ENCODE results near the gene CLEC4E. TPM values are rescaled to one million over a fixed set of nuclear protein-coding genes. Genes with fewer than 3 reads are reported as not detected.

Gene CLEC4E
- total RNA-seq, 1 donor from 2014 or later: 40.4 TPM

DNA sequence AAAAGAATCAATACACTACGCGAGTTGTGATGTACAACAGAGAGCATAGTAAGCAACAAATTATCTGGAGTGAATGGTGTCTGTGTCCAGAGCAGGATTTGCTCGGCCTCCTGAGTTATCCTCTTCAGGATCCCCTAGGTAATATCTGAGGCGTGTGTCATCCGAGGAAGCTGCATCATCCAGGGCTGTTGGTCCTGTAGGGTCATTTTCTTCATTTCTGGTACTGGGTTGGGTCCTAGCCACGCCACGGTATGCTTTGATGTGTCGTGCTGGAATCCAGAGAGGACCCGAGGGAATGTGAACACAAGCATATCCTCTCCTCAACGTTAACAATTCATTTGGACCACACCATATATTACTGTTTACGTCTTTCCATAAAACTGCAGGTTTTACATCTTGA is 19.0 kb upstream of the CLEC4E start:
- H3K4me3 ChIP-seq (ENCODE audit: low read depth, low read length): no peak overlapping the region
- no peaks in the 10 kb centered on the region for H3K27me3 ChIP-seq (ENCODE audit: control insufficient read depth, insufficient read depth, low read length)
- H3K36me3 ChIP-seq (ENCODE audit: control insufficient read depth, insufficient read depth, low read length): no peaks in the 10 kb centered on the region
- TF ChIP-seq, protein P1, sequence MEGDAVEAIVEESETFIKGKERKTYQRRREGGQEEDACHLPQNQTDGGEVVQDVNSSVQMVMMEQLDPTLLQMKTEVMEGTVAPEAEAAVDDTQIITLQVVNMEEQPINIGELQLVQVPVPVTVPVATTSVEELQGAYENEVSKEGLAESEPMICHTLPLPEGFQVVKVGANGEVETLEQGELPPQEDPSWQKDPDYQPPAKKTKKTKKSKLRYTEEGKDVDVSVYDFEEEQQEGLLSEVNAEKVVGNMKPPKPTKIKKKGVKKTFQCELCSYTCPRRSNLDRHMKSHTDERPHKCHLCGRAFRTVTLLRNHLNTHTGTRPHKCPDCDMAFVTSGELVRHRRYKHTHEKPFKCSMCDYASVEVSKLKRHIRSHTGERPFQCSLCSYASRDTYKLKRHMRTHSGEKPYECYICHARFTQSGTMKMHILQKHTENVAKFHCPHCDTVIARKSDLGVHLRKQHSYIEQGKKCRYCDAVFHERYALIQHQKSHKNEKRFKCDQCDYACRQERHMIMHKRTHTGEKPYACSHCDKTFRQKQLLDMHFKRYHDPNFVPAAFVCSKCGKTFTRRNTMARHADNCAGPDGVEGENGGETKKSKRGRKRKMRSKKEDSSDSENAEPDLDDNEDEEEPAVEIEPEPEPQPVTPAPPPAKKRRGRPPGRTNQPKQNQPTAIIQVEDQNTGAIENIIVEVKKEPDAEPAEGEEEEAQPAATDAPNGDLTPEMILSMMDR (IDR thresholded peaks at IDR 0.05; ENCODE audit: insufficient read depth, low read length, poor library complexity, severe bottlenecking): no peak
- DNase-seq (ENCODE audit: low read depth): no peak

DNA sequence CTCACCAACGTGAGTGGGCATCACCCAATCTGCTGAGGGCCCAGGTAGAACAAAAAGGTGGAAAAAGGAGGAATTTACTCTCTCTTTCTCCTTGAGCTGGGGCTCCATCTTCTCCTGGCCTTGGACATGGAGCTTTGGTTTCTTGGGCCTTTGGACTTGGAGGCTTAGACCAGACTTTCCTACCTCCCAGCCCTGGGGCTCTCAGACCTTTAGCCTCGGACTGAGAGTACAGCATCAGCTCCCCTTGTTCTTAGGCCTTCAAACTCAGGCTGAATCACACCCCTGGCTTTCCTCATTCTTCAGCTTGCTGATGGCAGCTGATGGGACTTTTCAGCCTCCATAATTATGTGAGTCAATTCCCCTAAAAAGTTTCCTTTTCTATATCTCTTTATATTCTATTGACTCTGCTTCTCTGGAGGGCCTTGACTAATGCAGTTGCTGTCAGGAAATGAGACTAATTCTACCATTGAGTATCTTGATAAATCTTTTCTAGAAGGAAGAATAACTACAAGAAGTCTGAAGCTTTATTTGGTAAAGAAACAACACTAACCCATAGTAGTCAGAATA is 15.9 kb upstream of the CLEC4E start:
- DNase-seq (ENCODE audit: low read depth): no peak
- TF ChIP-seq, protein P1 (IDR thresholded peaks at IDR 0.05; ENCODE audit: insufficient read depth, low read length, poor library complexity, severe bottlenecking): no peak
- Histone ChIP-seq H3K27me3 (ENCODE audit: control insufficient read depth, insufficient read depth, low read length) (no peaks in the 10 kb centered on the region), H3K36me3 (ENCODE audit: control insufficient read depth, insufficient read depth, low read length) (no peaks in the 10 kb centered on the region), H3K4me3 (ENCODE audit: low read depth, low read length) (no peak overlapping the region)

DNA sequence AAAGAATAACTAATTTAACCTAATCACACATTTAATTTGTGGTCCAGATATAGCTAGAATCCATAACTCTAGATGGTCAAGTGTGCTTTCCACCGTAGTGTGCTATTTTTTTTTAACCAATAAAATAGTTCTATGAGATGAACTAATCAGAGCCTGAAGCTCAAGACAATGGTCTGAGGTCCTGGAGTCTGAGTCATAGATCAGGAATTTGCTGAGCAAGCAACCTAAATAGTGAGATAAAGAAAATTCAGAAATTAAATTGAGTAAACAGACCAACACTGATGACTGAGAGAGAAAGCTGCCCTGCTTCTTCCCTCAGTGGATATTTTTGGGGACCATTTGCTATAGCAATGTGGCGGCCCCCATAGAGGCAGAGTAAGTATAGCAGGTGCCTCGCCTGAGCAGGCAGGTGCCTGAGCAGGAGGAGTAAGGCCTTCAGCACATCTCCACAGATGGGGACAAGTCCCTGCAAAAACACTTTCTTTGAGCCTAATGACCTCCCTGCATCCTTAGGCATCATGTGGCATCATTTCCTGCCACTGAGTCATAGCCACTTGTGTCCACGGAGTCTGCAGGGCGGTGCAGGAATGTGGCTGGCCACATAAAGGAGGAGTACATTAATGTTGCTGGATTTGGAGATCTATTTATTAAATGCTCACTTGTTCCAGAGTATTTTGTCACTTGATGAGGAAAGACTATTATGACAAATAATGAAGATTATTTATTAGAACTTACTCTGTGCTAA is 13.9 kb upstream of the CLEC4E start:
- H3K4me3 ChIP-seq (ENCODE audit: low read depth, low read length): no peak overlapping the region
- no peaks in the 10 kb centered on the region for H3K36me3 ChIP-seq (ENCODE audit: control insufficient read depth, insufficient read depth, low read length)
- TF ChIP-seq, protein P1 (IDR thresholded peaks at IDR 0.05; ENCODE audit: insufficient read depth, low read length, poor library complexity, severe bottlenecking): no peak
- no peaks in the 10 kb centered on the region for H3K27me3 ChIP-seq (ENCODE audit: control insufficient read depth, insufficient read depth, low read length)
- DNase-seq (ENCODE audit: low read depth): no peak

DNA sequence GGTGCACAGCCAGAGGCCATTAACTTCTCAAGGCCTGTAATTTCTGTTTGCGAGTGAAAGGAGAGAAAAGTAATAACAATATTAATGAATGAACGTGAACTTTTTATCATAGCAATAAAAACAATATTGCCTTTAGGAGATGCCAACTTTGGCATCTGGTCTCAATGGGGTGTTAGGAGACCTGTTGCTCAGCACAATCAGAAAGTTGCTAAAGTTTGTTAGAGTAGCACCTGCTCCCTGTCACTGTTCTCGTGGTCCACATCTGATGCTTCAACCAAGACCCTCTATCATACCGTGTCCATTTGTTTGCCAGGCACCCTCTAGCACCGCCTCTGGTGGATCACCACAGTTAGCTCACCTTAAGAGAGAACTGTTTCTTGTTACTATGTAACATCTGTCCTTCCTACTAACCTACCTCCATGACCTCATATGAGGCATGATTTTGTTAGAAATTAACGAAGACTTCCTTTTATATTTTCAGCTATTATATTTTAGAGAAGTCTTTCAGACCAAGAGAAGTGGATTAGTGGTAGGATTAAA is 12.5 kb upstream of the CLEC4E start:
- Histone ChIP-seq H3K36me3 (ENCODE audit: control insufficient read depth, insufficient read depth, low read length) (no peaks in the 10 kb centered on the region), H3K4me3 (ENCODE audit: low read depth, low read length) (no peak overlapping the region), H3K27me3 (ENCODE audit: control insufficient read depth, insufficient read depth, low read length) (no peaks in the 10 kb centered on the region)
- no peak for DNase-seq (ENCODE audit: low read depth)
- TF ChIP-seq, protein P1 (IDR thresholded peaks at IDR 0.05; ENCODE audit: insufficient read depth, low read length, poor library complexity, severe bottlenecking): peak; percentile 26

DNA sequence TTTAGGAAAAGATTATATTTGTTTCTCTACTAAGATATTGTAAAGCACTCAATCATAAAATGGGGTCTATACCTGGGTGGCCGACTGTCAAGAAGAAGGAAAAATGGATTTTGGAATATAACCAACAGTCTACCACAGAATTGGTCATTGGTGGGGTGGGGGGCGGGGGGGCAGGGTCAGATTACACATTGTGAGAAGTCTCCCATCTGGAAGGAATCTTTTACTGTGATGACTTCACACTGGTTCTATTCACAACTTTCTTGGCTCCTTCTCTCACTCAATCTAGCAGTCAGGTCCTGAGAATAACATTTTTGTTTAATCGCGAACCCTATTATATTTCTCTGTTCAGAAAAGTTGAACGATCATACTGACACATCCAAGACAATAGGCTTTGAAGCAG is 8.7 kb upstream of the CLEC4E start:
- no peak overlapping the region for H3K4me3 ChIP-seq (ENCODE audit: low read depth, low read length)
- no peaks in the 10 kb centered on the region for H3K27me3 ChIP-seq (ENCODE audit: control insufficient read depth, insufficient read depth, low read length)
- H3K36me3 ChIP-seq (ENCODE audit: control insufficient read depth, insufficient read depth, low read length): no peaks in the 10 kb centered on the region
- TF ChIP-seq, protein P1 (IDR thresholded peaks at IDR 0.05; ENCODE audit: insufficient read depth, low read length, poor library complexity, severe bottlenecking): no peak
- no peak for DNase-seq (ENCODE audit: low read depth)

Measured in kidney epithelial cell (primary cell).